ENCODE data around the gene PTHLH.
A peak's percentile ranks its signal among the peaks of the same experiment; 100 is the strongest.

PTHLH gene

GRCh38 chr12:27973487-27973890 is 956 bp upstream of the PTHLH start:
- no peak for DNase-seq

GRCh38 chr12:27971606-27972005 is 927 bp downstream of the PTHLH start:
- no peak for DNase-seq

- no peak for DNase-seq
Observed at GRCh38 chr12:27971121-27971489, 1.4 kb downstream of the PTHLH start.

- DNase-seq = no peak
Observed at GRCh38 chr12:27970401-27971120, 2.0 kb downstream of the PTHLH start.

GRCh38 chr12:27969624-27970400 is 2.7 kb downstream of the PTHLH start:
- no peak for DNase-seq

GRCh38 chr12:27968972-27969623 is 3.4 kb downstream of the PTHLH start:
- no peak for DNase-seq

GRCh38 chr12:27967551-27968054 is 4.9 kb downstream of the PTHLH start:
- DNase-seq = no peak

- no peak for DNase-seq
Observed at GRCh38 chr12:27966870-27967269, 5.7 kb downstream of the PTHLH start.

GRCh38 chr12:27965966-27966365 is 6.6 kb downstream of the PTHLH start:
- DNase-seq = no peak

- DNase-seq = no peak
Observed at GRCh38 chr12:27965411-27965810, 7.1 kb downstream of the PTHLH start.

- DNase-seq = no peak
Observed at GRCh38 chr12:27964123-27964522, 8.4 kb downstream of the PTHLH start.

GRCh38 chr12:27960821-27961220 is 11.7 kb downstream of the PTHLH start:
- DNase-seq = no peak

- DNase-seq = no peak
Observed at GRCh38 chr12:27958675-27959074, 13.9 kb downstream of the PTHLH start.

- DNase-seq = no peak
Observed at GRCh38 chr12:27957366-27957765, 15.2 kb downstream of the PTHLH start.

GRCh38 chr12:27953817-27954216 is 18.7 kb downstream of the PTHLH start:
- no peak for DNase-seq

GRCh38 chr12:27953348-27953747 is 19.2 kb downstream of the PTHLH start:
- DNase-seq = no peak

GRCh38 chr12:27952510-27952909 is 20.0 kb downstream of the PTHLH start:
- no peak for DNase-seq

GRCh38 chr12:27951898-27952297 is 20.6 kb downstream of the PTHLH start:
- DNase-seq = no peak

GRCh38 chr12:27946421-27946820 is 26.1 kb downstream of the PTHLH start:
- DNase-seq = no peak

- DNase-seq = peak in 1 of 2 experiments; percentile 16
Observed at GRCh38 chr12:27940756-27941402, 31.7 kb downstream of the PTHLH start.

GRCh38 chr12:27940245-27940644 is 32.3 kb downstream of the PTHLH start:
- no peak for DNase-seq

- DNase-seq = no peak
Observed at GRCh38 chr12:27937768-27938167, 34.8 kb downstream of the PTHLH start.

- no peak for DNase-seq
Observed at GRCh38 chr12:27936196-27936595, 36.3 kb downstream of the PTHLH start.
